Sigmoid colon (tissue), 4 donors: Measurements from ENCODE around the gene ALX4.

Source experiments
- CTCF ChIP-seq, 4 experiments: fragments of 450-650 bp in 3 of 4; fragments of 200-600 bp in 1 of 4; IDR thresholded peaks; one replicate each; pipeline ENCODE4 v1.5.1; 2016 to 2019; ENCODE audit warnings: antibody characterized with exemption in 4 of 4, mild to moderate bottlenecking in 3 of 4, moderate library complexity in 2 of 4
- POLR2A ChIP-seq, 2 donors: fragments of 450-650 bp; IDR thresholded peaks; one replicate each; pipeline ENCODE4 v1.6.1; 2016; ENCODE audit warnings: antibody characterized with exemption in 2 of 2, mild to moderate bottlenecking in 2 of 2, moderate library complexity in 2 of 2
- POLR2AphosphoS5 ChIP-seq, 4 donors: sonication (generic); formaldehyde crosslinking; IDR thresholded peaks; one replicate each; pipeline ENCODE4 v1.6.1; 2017; ENCODE audit warnings: antibody characterized with exemption in 4 of 4

- TF ChIP-seq POLR2AphosphoS5 (IDR thresholded peaks at IDR 0.05) (no peak), CTCF (IDR thresholded peaks at IDR 0.05) (no peak), POLR2A (IDR thresholded peaks at IDR 0.05) (no peak)
These were observed 26.0 kb upstream of the ALX4 start for GRCh38 chr11:44335919-44336318.
